HepG2 (cell line): ENCODE data around the gene MYO1C. TPM values are rescaled to one million over a fixed set of nuclear protein-coding genes. Genes with fewer than 3 reads are reported as not detected.

Source experiments
- CBFB ChIP-seq: sonication (generic); formaldehyde crosslinking; IDR thresholded peaks from 2 replicates; pipeline ENCODE4 v1.4.0; 2020; ENCODE audit warnings: missing genetic modification reagents
- GATAD1 ChIP-seq: IDR thresholded peaks from 2 replicates; pipeline ENCODE4 v1.6.1; 2016; ENCODE audit warnings: missing genetic modification reagents, missing compliant biosample characterization
- NFE2L2 ChIP-seq: fragments of 150-350 bp; IDR thresholded peaks from 2 replicates; pipeline ENCODE4 v1.6.1; 2014; ENCODE audit warnings: low read length
- POLR2G ChIP-seq: fragments of 200-400 bp; formaldehyde crosslinking; IDR thresholded peaks from 2 replicates; pipeline ENCODE4 v1.6.1; 2018; ENCODE audit warnings: mild to moderate bottlenecking, low read depth, low read length, moderate library complexity
- REL ChIP-seq: sonication (generic); formaldehyde crosslinking; conservative IDR thresholded peaks from 2 replicates; pipeline ENCODE4 v1.8.0; 2022; ENCODE audit warnings: mild to moderate bottlenecking, missing genetic modification reagents, moderate library complexity
- ZNF205 ChIP-seq: IDR thresholded peaks from 2 replicates; pipeline ENCODE4 v1.6.1; 2018; ENCODE audit warnings: missing biosample characterization, missing genetic modification reagents
- ZNF468 ChIP-seq: sonication (generic); formaldehyde crosslinking; IDR thresholded peaks from 2 replicates; pipeline ENCODE4 v1.8.0; 2022; ENCODE audit warnings: mild to moderate bottlenecking, moderate library complexity, missing genetic modification reagents
- ZNF546 ChIP-seq: sonication (generic); formaldehyde crosslinking; conservative IDR thresholded peaks from 2 replicates; pipeline ENCODE4 v1.8.1; 2023; ENCODE audit warnings: mild to moderate bottlenecking, missing genetic modification reagents
- ZNF780A ChIP-seq: sonication (generic); formaldehyde crosslinking; IDR thresholded peaks from 2 replicates; pipeline ENCODE4 v1.8.0; 2022; ENCODE audit warnings: mild to moderate bottlenecking, missing genetic modification reagents, moderate library complexity
- ZSCAN21 ChIP-seq: sonication (generic); formaldehyde crosslinking; IDR thresholded peaks from 2 replicates; pipeline ENCODE4 v1.8.0; 2022; ENCODE audit warnings: mild to moderate bottlenecking, missing genetic modification reagents, moderate library complexity, borderline replicate concordance
- ZSCAN22 ChIP-seq: sonication (generic); formaldehyde crosslinking; IDR thresholded peaks from 2 replicates; pipeline ENCODE4 v1.4.0; 2020; ENCODE audit warnings: mild to moderate bottlenecking, missing genetic modification reagents
- polyA plus RNA-seq, 8 experiments: library from polyadenylated mRNA; depleted of rRNA in 3 of 8; stranded (reverse) in 7 of 8; unstranded in 1 of 8; fragments of >200 nt; fragmentation: Illumina TruSeq in 4 of 8; extraction: Trizol in 4 of 8; gene quantifications; 2 replicates each; pipeline versions ENCODE4 v1.2.1 to v1.2.3, GENCODE V29; 2011 to 2016; ENCODE audit warnings: low read depth in 4 of 8, missing spikeins in 1 of 8, mixed read lengths in 1 of 8; ENCODE audit not compliant: insufficient read depth in 1 of 8
- total RNA-seq, 5 experiments: library from RNA; depleted of rRNA; stranded (reverse); fragments of >200 nt; fragmentation: Illumina TruSeq; extraction: Trizol; gene quantifications; 2 replicates each; pipeline ENCODE4 v1.2.3, GENCODE V29; 2016; ENCODE audit warnings: low read depth in 1 of 5
- TF ChIP-seq, protein P1 (sequence below): sonication (generic); formaldehyde crosslinking; IDR thresholded peaks from 2 replicates; pipeline ENCODE4 v1.5.1; 2020; ENCODE audit warnings: missing genetic modification reagents, mild to moderate bottlenecking, borderline replicate concordance
- TF ChIP-seq, protein P2 (sequence below): sonication (generic); formaldehyde crosslinking; IDR thresholded peaks from 2 replicates; pipeline ENCODE4 v1.8.1; 2023; ENCODE audit warnings: mild to moderate bottlenecking, missing genetic modification reagents, borderline replicate concordance
- TF ChIP-seq, protein P3 (sequence below): sonication (generic); formaldehyde crosslinking; IDR thresholded peaks from 2 replicates; pipeline ENCODE4 v1.5.0; 2020; ENCODE audit warnings: missing genetic modification reagents
- TF ChIP-seq, protein P4 (sequence below): sonication (generic); formaldehyde crosslinking; IDR thresholded peaks from 2 replicates; pipeline ENCODE4 v1.4.0; 2020; ENCODE audit warnings: mild to moderate bottlenecking, missing genetic modification reagents, borderline replicate concordance
- TF ChIP-seq, protein P5 (sequence below): sonication (generic); formaldehyde crosslinking; IDR thresholded peaks from 2 replicates; pipeline ENCODE4 v1.8.0; 2022; ENCODE audit warnings: missing genetic modification reagents, mild to moderate bottlenecking, borderline replicate concordance

The MYO1C gene
- total and polyA plus RNA-seq, 2 of the 13 experiments (the other 11 are each of a cell fraction or from before 2014, with no cell fraction given), result 22.7 to 40.8 TPM

DNA sequence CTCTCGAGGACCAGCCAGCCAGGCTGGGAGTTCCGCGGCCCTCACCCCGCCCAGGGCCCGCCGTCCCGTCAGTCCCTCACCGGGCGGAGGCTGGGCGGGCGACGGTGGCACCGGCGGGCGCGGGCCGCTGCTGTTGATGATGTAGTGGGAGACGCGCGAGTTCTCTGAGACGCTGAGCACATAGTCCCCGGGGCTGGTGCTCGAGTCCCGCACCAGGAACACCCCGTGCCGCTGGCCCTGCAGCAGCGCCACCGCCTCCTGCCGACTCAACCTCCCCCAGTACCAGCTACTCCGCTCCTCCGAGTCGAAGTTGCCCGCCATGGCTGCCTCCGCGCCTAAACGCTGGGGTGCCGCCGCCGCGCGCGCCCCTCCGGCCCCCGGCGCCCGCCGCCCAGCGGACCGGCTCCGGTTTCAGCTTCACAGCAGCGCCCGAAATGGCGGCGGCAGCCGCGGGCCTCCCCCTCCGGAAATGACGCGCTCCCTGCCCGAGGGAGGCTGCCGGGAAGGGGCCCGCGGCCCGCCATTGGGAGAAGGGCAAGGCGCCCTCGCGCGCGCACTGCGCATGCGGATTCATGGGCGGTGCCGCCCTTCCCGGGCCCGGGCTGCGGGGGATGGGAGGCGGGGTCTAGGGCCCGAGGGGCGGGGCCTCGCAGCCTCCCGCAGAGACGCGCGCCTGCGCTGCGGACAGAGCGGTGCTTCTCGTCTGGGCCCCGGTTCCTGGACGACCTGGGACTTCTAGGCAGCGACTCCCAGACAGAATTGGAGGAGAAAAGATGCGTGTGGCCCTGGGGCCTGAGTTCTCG is 36.5 kb downstream of the MYO1C start, which contains the start of gene CRK (continued):
- TF ChIP-seq, protein P1, sequence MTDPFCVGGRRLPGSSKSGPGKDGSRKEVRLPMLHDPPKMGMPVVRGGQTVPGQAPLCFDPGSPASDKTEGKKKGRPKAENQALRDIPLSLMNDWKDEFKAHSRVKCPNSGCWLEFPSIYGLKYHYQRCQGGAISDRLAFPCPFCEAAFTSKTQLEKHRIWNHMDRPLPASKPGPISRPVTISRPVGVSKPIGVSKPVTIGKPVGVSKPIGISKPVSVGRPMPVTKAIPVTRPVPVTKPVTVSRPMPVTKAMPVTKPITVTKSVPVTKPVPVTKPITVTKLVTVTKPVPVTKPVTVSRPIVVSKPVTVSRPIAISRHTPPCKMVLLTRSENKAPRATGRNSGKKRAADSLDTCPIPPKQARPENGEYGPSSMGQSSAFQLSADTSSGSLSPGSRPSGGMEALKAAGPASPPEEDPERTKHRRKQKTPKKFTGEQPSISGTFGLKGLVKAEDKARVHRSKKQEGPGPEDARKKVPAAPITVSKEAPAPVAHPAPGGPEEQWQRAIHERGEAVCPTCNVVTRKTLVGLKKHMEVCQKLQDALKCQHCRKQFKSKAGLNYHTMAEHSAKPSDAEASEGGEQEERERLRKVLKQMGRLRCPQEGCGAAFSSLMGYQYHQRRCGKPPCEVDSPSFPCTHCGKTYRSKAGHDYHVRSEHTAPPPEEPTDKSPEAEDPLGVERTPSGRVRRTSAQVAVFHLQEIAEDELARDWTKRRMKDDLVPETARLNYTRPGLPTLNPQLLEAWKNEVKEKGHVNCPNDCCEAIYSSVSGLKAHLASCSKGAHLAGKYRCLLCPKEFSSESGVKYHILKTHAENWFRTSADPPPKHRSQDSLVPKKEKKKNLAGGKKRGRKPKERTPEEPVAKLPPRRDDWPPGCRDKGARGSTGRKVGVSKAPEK (CRISPR knock-in tag), result no peak
- peak; percentile 25; the same call in 1 of the 2 replicates for TF ChIP-seq ZSCAN21
- no peak for TF ChIP-seq ZNF205 (CRISPR knock-in tag)
- TF ChIP-seq ZNF468 (CRISPR knock-in tag), result 0 out of 2 replicates have a peak, but pooled peaks have one; percentile 53
- TF ChIP-seq ZSCAN22, result peak; percentile 73; the same call in 1 of the 2 replicates
- TF ChIP-seq, protein P2, sequence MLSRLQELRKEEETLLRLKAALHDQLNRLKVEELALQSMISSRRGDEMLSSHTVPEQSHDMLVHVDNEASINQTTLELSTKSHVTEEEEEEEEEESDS, result no peak
- TF ChIP-seq REL (CRISPR knock-in tag), result no peak
- no peak for TF ChIP-seq ZNF546 (CRISPR knock-in tag)
- 0 out of 2 replicates have a peak, but pooled peaks have one; percentile 38 for TF ChIP-seq ZNF780A (CRISPR knock-in tag)
- TF ChIP-seq CBFB (CRISPR knock-in tag), result peak; percentile 33; the same call in 1 of the 2 replicates
- TF ChIP-seq, protein P3, sequence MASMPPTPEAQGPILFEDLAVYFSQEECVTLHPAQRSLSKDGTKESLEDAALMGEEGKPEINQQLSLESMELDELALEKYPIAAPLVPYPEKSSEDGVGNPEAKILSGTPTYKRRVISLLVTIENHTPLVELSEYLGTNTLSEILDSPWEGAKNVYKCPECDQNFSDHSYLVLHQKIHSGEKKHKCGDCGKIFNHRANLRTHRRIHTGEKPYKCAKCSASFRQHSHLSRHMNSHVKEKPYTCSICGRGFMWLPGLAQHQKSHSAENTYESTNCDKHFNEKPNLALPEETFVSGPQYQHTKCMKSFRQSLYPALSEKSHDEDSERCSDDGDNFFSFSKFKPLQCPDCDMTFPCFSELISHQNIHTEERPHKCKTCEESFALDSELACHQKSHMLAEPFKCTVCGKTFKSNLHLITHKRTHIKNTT (CRISPR knock-in tag), result no peak
- TF ChIP-seq, protein P4, sequence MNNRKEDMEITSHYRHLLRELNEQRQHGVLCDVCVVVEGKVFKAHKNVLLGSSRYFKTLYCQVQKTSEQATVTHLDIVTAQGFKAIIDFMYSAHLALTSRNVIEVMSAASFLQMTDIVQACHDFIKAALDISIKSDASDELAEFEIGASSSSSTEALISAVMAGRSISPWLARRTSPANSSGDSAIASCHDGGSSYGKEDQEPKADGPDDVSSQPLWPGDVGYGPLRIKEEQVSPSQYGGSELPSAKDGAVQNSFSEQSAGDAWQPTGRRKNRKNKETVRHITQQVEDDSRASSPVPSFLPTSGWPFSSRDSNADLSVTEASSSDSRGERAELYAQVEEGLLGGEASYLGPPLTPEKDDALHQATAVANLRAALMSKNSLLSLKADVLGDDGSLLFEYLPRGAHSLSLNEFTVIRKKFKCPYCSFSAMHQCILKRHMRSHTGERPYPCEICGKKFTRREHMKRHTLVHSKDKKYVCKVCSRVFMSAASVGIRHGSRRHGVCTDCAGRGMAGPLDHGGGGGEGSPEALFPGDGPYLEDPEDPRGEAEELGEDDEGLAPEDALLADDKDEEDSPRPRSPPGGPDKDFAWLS (CRISPR knock-in tag), result no peak
- TF ChIP-seq NFE2L2, result no peak
- TF ChIP-seq, protein P5, sequence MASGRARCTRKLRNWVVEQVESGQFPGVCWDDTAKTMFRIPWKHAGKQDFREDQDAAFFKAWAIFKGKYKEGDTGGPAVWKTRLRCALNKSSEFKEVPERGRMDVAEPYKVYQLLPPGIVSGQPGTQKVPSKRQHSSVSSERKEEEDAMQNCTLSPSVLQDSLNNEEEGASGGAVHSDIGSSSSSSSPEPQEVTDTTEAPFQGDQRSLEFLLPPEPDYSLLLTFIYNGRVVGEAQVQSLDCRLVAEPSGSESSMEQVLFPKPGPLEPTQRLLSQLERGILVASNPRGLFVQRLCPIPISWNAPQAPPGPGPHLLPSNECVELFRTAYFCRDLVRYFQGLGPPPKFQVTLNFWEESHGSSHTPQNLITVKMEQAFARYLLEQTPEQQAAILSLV, result peak; percentile 64; the same call in 1 of the 2 replicates
- peak; percentile 83 for TF ChIP-seq GATAD1 (CRISPR knock-in tag)
- peak; percentile 89 for TF ChIP-seq POLR2G
